DND-41 (cell line): ENCODE measurements around the gene CACYBP.
A peak's percentile ranks its signal among the peaks of the same experiment; 100 is the strongest.

Experiments used
- ATAC-seq: fragments of 200-7000 bp; cut with Tn5 transposase; 3 replicates; pipeline ENCODE4 v1.9.1; 2021; ENCODE audit warnings: low read depth; ENCODE audit not compliant: insufficient read depth
- DNase-seq: peaks from one replicate; pipeline ENCODE4 v3.0.0-alpha.2; 2020
- H2AFZ ChIP-seq: 2 replicates; pipeline ENCODE4 v1.6.0; 2012; ENCODE audit warnings: low read depth, low read length
- H3K27ac ChIP-seq: 2 replicates; pipeline ENCODE4 v1.5.1; 2012; ENCODE audit warnings: low read length, inconsistent platforms
- H3K27me3 ChIP-seq: fragments of 200-600 bp; sonication (generic); 2 replicates; pipeline ENCODE4 v1.6.0; 2012; ENCODE audit warnings: low read length, mild to moderate bottlenecking, inconsistent platforms; ENCODE audit not compliant: insufficient read depth, poor library complexity
- H3K36me3 ChIP-seq: 2 replicates; pipeline ENCODE4 v1.5.1; 2012; ENCODE audit warnings: low read length, inconsistent platforms; ENCODE audit not compliant: insufficient read depth
- H3K4me1 ChIP-seq: 2 replicates; pipeline ENCODE4 v1.5.1; 2012; ENCODE audit warnings: mild to moderate bottlenecking, low read length; ENCODE audit not compliant: insufficient read depth
- H3K4me2 ChIP-seq: 2 replicates; pipeline ENCODE4 v1.6.0; 2012; ENCODE audit warnings: mild to moderate bottlenecking, moderate library complexity, low read length, inconsistent platforms; ENCODE audit not compliant: insufficient read depth
- H3K4me3 ChIP-seq, 2 experiments: fragments of 200-600 bp in 1 of 2; shearing (Covaris generic) in 1 of 2; 2 replicates each; pipeline ENCODE4 v1.5.1; 2012 to 2016; ENCODE audit warnings: inconsistent platforms in 2 of 2, low read length in 2 of 2, mild to moderate bottlenecking in 2 of 2, low read depth in 1 of 2, moderate library complexity in 1 of 2
- H3K79me2 ChIP-seq: 2 replicates; pipeline ENCODE4 v1.6.0; 2012; ENCODE audit warnings: low read length, inconsistent platforms; ENCODE audit not compliant: insufficient read depth
- H3K9ac ChIP-seq: 2 replicates; pipeline ENCODE4 v1.6.0; 2012; ENCODE audit warnings: low read depth, mild to moderate bottlenecking, inconsistent platforms, low read length, moderate library complexity
- H3K9me3 ChIP-seq: 2 replicates; pipeline ENCODE4 v1.5.1; 2012; ENCODE audit warnings: low read length, moderate library complexity, mild to moderate bottlenecking, inconsistent platforms; ENCODE audit not compliant: insufficient read depth, severe bottlenecking
- H4K20me1 ChIP-seq: 2 replicates; pipeline ENCODE4 v1.6.0; 2012; ENCODE audit warnings: low read length; ENCODE audit not compliant: insufficient read depth
- EZH2 ChIP-seq: IDR thresholded peaks from 3 replicates; pipeline ENCODE4 v1.6.1; 2012; ENCODE audit warnings: borderline replicate concordance, low read depth, mild to moderate bottlenecking, moderate library complexity, low read length, inconsistent platforms; ENCODE audit not compliant: severe bottlenecking
- TF ChIP-seq, protein P1 (sequence below): IDR thresholded peaks from 2 replicates; pipeline ENCODE4 v1.5.1; 2012; ENCODE audit warnings: borderline replicate concordance, low read length, moderate library complexity, mild to moderate bottlenecking; ENCODE audit not compliant: poor library complexity, severe bottlenecking; ENCODE audit errors: extremely low read depth

The CACYBP gene

GRCh38 chr1:174991473-174991872 is 8.3 kb upstream of the CACYBP start:
- H3K9ac ChIP-seq: no peak overlapping the region
- H4K20me1 ChIP-seq: no peaks in the 10 kb centered on the region
- ATAC-seq: no peak
- no peak for TF ChIP-seq EZH2
- TF ChIP-seq, protein P1, sequence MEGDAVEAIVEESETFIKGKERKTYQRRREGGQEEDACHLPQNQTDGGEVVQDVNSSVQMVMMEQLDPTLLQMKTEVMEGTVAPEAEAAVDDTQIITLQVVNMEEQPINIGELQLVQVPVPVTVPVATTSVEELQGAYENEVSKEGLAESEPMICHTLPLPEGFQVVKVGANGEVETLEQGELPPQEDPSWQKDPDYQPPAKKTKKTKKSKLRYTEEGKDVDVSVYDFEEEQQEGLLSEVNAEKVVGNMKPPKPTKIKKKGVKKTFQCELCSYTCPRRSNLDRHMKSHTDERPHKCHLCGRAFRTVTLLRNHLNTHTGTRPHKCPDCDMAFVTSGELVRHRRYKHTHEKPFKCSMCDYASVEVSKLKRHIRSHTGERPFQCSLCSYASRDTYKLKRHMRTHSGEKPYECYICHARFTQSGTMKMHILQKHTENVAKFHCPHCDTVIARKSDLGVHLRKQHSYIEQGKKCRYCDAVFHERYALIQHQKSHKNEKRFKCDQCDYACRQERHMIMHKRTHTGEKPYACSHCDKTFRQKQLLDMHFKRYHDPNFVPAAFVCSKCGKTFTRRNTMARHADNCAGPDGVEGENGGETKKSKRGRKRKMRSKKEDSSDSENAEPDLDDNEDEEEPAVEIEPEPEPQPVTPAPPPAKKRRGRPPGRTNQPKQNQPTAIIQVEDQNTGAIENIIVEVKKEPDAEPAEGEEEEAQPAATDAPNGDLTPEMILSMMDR: no peak
- H3K4me2 ChIP-seq: peak overlapping the region; percentile 89; the same call in 1 of the 2 replicates
- peaks cover 20% of the 10 kb centered on the region for H3K4me1 ChIP-seq
- DNase-seq: no peak
- H3K27ac ChIP-seq: no peak overlapping the region
- H2AFZ ChIP-seq: no peak overlapping the region; the same call in 1 of the 2 replicates
- no peaks in the 10 kb centered on the region for H3K9me3 ChIP-seq
- no peaks in the 10 kb centered on the region; the same call in 1 of the 2 replicates for H3K36me3 ChIP-seq
- no peaks in the 10 kb centered on the region for H3K79me2 ChIP-seq
- no peaks in the 10 kb centered on the region for H3K27me3 ChIP-seq
- H3K4me3 ChIP-seq: no peak overlapping the region

- H3K9me3 ChIP-seq: no peaks in the 10 kb centered on the region
- no peak overlapping the region for H2AFZ ChIP-seq
- no peak overlapping the region for H3K27ac ChIP-seq
- H3K79me2 ChIP-seq: peaks cover 18% of the 10 kb centered on the region
- no peak overlapping the region for H3K4me3 ChIP-seq
- no peaks in the 10 kb centered on the region for H3K27me3 ChIP-seq
- H3K9ac ChIP-seq: no peak overlapping the region
- peaks cover 7% of the 10 kb centered on the region for H3K36me3 ChIP-seq
- H3K4me1 ChIP-seq: peaks cover 33% of the 10 kb centered on the region
- TF ChIP-seq, protein P1: no peak
- no peak for TF ChIP-seq EZH2
- ATAC-seq (no peak), DNase-seq (no peak)
- H4K20me1 ChIP-seq: 0 out of 2 replicates have a peak, but pooled peaks cover under 1% of the 10 kb centered on the region
- H3K4me2 ChIP-seq: no peak overlapping the region
Measured at GRCh38 chr1:174995121-174995520, 4.6 kb upstream of the CACYBP start.

DNA sequence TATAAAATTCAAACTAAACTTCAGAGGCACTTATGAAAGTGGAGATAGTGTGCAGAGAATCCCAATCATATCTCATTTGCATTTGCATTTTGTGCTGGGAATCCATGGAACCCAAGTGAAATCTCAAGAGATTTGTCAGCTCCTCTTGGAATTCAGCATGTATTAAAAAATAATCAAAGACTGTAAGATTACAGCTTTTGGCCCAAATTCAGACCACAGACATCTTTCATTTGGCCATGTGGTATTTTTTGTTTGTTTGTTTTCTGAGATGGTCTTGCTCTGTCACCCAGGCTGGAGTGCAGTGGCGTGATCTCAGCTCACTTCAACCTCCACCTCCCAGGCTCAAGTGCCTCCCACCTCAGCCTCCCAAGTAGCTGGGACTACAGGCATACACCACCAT is 3.8 kb upstream of the CACYBP start:
- no peaks in the 10 kb centered on the region for H3K9me3 ChIP-seq

More for the DNA sequence above, 3.8 kb upstream of the CACYBP start:
- Histone ChIP-seq H2AFZ (no peak overlapping the region), H3K27ac (no peak overlapping the region), H3K4me3 (no peak overlapping the region), H3K36me3 (peaks cover 11% of the 10 kb centered on the region), H3K79me2 (peaks cover 26% of the 10 kb centered on the region), H3K27me3 (no peaks in the 10 kb centered on the region), H4K20me1 (peaks cover 4% of the 10 kb centered on the region; the same call in 1 of the 2 replicates), H3K9ac (no peak overlapping the region), H3K4me2 (no peak overlapping the region), H3K4me1 (peaks cover 26% of the 10 kb centered on the region)
- TF ChIP-seq, protein P1: no peak
- no peak for TF ChIP-seq EZH2
- DNase-seq (no peak), ATAC-seq (no peak)
